GM15510 (cell line): ENCODE results near the gene MEPCE.

Source experiments
- POLR2A ChIP-seq: IDR thresholded peaks from 3 replicates; pipeline ENCODE4 v1.6.1; 2011; ENCODE audit warnings: borderline replicate concordance; ENCODE audit not compliant: insufficient read length; ENCODE audit errors: extremely low read depth

Gene MEPCE

GRCh38 chr7:100466653-100467605 lies 37.3 kb downstream of the MEPCE start:
- TF ChIP-seq POLR2A, result no peak

- TF ChIP-seq POLR2A, result no peak
These were observed 38.2 kb downstream of the MEPCE start for GRCh38 chr7:100467638-100468373.

- TF ChIP-seq POLR2A, result no peak
These were observed 39.8 kb downstream of the MEPCE start for GRCh38 chr7:100469227-100470044.

GRCh38 chr7:100471021-100471420 lies 41.4 kb downstream of the MEPCE start:
- no peak for TF ChIP-seq POLR2A

- TF ChIP-seq POLR2A, result no peak
These were observed 42.7 kb downstream of the MEPCE start for GRCh38 chr7:100472121-100472851.

GRCh38 chr7:100472854-100473499 lies 43.3 kb downstream of the MEPCE start:
- TF ChIP-seq POLR2A, result no peak

- no peak for TF ChIP-seq POLR2A
These were observed 45.9 kb downstream of the MEPCE start for GRCh38 chr7:100475549-100475948.

GRCh38 chr7:100476101-100476780 lies 46.6 kb downstream of the MEPCE start:
- no peak for TF ChIP-seq POLR2A

GRCh38 chr7:100476903-100477870 lies 47.6 kb downstream of the MEPCE start:
- no peak for TF ChIP-seq POLR2A

GRCh38 chr7:100477871-100478267 lies 48.2 kb downstream of the MEPCE start:
- TF ChIP-seq POLR2A, result no peak

- peak; percentile 79 for TF ChIP-seq POLR2A
These were observed 49.5 kb downstream of the MEPCE start, which contains the start of gene TSC22D4 for GRCh38 chr7:100478958-100479660. Gene TSC22D4, minus strand, starts transcription at chr7:100479214. Its CDS starts 1,176 bp downstream, at chr7:100478038.
